ENCODE measurements around the gene CD82.
A peak's percentile ranks its signal among the peaks of the same experiment; 100 is the strongest.

Gene CD82

DNA sequence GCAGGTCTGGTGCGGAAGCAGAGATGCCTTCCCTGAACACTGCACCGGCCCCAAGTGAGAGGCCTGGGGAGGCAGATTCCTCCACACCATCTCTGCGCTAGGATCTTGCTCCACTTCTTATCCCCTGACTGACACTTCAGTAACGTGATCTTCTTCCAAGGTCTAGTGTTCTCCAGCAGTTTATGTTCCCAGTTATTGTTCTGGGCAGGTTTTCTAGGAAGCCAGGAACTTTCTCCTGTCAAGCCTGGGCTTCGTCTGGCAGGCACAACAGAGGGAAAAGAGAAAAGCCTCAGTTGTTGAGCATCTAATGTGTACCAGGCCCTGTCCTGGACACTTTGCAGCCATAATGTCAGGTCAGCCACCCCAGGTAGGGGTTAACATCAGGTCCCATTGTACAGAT is 10.5 kb downstream of the CD82 start:
- no peak for TF ChIP-seq CTCF (IDR thresholded peaks at IDR 0.05; ENCODE audit: extremely low read depth, missing control alignments)

DNA sequence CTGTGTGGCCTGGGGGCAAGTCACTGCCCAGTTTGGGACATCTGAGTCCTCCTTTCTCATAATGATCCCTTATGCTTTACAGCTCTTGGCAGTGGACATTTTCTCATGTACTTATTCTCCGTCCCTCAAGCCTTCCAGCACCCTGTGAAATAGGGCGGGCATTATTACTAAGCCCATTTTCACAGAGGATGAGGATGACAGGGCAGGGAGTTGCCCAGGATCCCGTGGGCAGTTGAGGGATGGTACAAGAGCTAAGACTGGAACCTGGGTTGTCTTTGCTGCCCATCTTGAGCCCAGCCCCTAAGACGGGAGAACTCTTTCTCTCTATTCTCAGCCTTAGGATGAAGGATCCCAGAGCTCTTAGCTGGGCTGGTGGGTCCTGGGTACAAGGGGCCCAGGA is 11.2 kb downstream of the CD82 start:
- TF ChIP-seq CTCF (IDR thresholded peaks at IDR 0.05; ENCODE audit: extremely low read depth, missing control alignments): no peak
- DNase-seq (ENCODE audit: low spot score): no peak

More for the DNA sequence above, 10.5 kb downstream of the CD82 start:
- DNase-seq (ENCODE audit: low spot score): no peak

- DNase-seq (ENCODE audit: low spot score): no peak
- no peak for TF ChIP-seq CTCF (IDR thresholded peaks at IDR 0.05; ENCODE audit: extremely low read depth, missing control alignments)
These were observed 11.9 kb downstream of the CD82 start for GRCh38 chr11:44577231-44577830.

DNA sequence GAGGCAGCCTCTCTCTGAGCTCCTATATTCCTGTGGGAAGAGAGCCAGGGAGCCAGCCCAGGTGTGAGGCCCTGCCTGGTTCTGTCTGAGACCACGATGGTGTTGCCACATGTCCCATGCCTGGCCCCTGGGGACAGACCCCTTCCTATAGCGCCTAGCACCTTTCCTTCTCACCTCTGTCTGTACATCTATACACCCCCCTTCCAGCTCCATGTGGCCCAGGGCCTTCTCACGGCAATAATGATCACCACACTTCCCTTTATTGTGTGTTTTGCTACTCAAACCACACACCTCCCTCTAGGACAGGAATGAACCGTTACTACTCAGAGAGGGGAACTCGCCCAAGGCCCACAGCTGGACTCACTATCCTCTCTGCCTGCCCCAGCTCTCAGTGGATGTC is 12.8 kb downstream of the CD82 start:
- peak; percentile 51 for DNase-seq (ENCODE audit: low spot score)
- TF ChIP-seq CTCF (IDR thresholded peaks at IDR 0.05; ENCODE audit: extremely low read depth, missing control alignments): no peak

DNA sequence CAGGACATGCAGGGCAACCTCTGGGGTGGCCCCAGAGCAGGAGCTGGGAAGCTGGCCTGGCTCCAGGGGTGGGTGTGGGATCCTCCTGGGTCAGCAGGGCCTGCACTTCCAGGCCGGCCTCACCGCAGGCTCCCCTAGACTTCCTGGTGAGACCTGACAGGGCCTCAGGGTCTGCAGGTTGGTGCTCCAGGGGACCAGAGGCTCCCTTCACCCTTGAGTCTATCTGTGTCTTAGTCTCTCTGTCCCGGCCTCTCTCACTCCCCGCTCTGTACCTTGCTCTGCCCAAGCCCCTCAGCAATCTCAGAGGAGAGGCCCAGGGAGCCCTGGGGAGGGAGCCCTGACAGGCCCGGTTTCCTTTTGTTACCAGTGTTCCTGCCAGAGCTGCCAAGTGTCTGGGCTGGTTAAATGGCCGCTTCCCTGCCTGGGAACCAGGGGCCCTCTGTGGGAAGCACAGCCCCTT is 13.9 kb downstream of the CD82 start:
- DNase-seq (ENCODE audit: low spot score): no peak
- no peak for TF ChIP-seq CTCF (IDR thresholded peaks at IDR 0.05; ENCODE audit: extremely low read depth, missing control alignments)

GRCh38 chr11:44580701-44581100 is 15.2 kb downstream of the CD82 start:
- TF ChIP-seq CTCF (IDR thresholded peaks at IDR 0.05; ENCODE audit: extremely low read depth, missing control alignments): no peak
- no peak for DNase-seq (ENCODE audit: low spot score)

DNA sequence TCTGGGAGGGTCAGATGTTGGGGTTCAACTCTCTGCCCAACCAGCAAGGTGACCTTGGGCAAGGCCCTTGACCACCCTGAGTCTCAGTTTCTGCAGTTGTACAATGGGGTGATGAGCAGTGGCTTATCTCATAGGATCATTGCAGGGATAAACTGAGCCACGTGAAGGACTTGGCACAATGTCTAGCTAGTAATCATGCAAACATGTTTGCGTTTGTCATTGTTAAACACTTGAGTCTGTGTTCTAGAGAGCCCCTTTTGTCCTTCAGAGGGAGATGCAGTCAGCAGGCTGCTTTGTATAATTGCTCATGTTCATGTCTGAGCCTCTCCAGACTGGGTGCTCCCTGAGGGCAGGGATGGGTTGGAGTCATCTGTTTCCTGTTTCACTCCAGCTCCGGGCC is 15.8 kb downstream of the CD82 start:
- no peak for DNase-seq (ENCODE audit: low spot score)
- TF ChIP-seq CTCF (IDR thresholded peaks at IDR 0.05; ENCODE audit: extremely low read depth, missing control alignments): no peak
